Fibroblast of skin of left biceps (primary cell): ENCODE measurements around the gene EEIG1.
A peak's percentile ranks its signal among the peaks of the same experiment; 100 is the strongest.

Experiments
- DNase-seq, 2 experiments: peaks; one replicate each; pipeline ENCODE4 v3.0.0-alpha.2; 2013; ENCODE audit warnings: low read depth in 2 of 2

EEIG1 gene

GRCh38 chr9:127974769-127975261 lies 6.0 kb downstream of the EEIG1 start:
- DNase-seq = no peak

- DNase-seq = no peak
These were observed 6.6 kb downstream of the EEIG1 start for GRCh38 chr9:127974001-127974768.

- DNase-seq = no peak
These were observed 7.4 kb downstream of the EEIG1 start for GRCh38 chr9:127973169-127974000.

GRCh38 chr9:127972236-127972871 lies 8.4 kb downstream of the EEIG1 start:
- no peak for DNase-seq

- DNase-seq = no peak
These were observed 9.2 kb downstream of the EEIG1 start for GRCh38 chr9:127971357-127972235.

- no peak for DNase-seq
These were observed 10.1 kb downstream of the EEIG1 start for GRCh38 chr9:127970401-127971313.

- DNase-seq = peak; percentile 78 to 80
These were observed 11.9 kb downstream of the EEIG1 start for GRCh38 chr9:127968700-127969383.

- no peak for DNase-seq
These were observed 12.7 kb downstream of the EEIG1 start for GRCh38 chr9:127968042-127968441.

GRCh38 chr9:127967151-127967809 lies 13.5 kb downstream of the EEIG1 start:
- no peak for DNase-seq

- DNase-seq = no peak
These were observed 14.2 kb downstream of the EEIG1 start for GRCh38 chr9:127966416-127967150.

GRCh38 chr9:127965953-127966352 lies 14.8 kb downstream of the EEIG1 start:
- DNase-seq = no peak

GRCh38 chr9:127963359-127964064 lies 17.3 kb downstream of the EEIG1 start:
- DNase-seq = no peak

GRCh38 chr9:127963041-127963358 lies 17.8 kb downstream of the EEIG1 start:
- no peak for DNase-seq

- no peak for DNase-seq
These were observed 18.5 kb downstream of the EEIG1 start for GRCh38 chr9:127962278-127962677.

- no peak for DNase-seq
These were observed 19.1 kb downstream of the EEIG1 start for GRCh38 chr9:127961613-127962155.

- DNase-seq = no peak
These were observed 19.7 kb downstream of the EEIG1 start for GRCh38 chr9:127961155-127961490.

- DNase-seq = no peak
These were observed 20.2 kb downstream of the EEIG1 start for GRCh38 chr9:127960410-127961154.
